ENCODE measurements around the gene ADAMTS18. TPM values are rescaled to one million over a fixed set of nuclear protein-coding genes. Genes with fewer than 3 reads are reported as not detected.

The ADAMTS18 gene
- polyA plus RNA-seq, 1 of the 3 experiments (the other 2 are of a cell fraction): under 0.01 TPM

- Histone ChIP-seq H3K4me1 (ENCODE audit: control insufficient read depth in 1 of 2, insufficient read depth in 2 of 2, low read depth in 1 of 2, low read length in 1 of 2) (no peaks in the 10 kb centered on the region), H3K36me3 (replicated peaks in 1 of 2; ENCODE audit: control insufficient read depth in 1 of 2, insufficient read depth in 2 of 2, low read length in 1 of 2) (no peaks in the 10 kb centered on the region), H3K79me2 (ENCODE audit: insufficient read depth) (no peaks in the 10 kb centered on the region), H3K27ac (ENCODE audit: low read depth in 2 of 2, low read length in 1 of 2) (no peak overlapping the region), H3K9ac (no peak overlapping the region), H3F3A (replicated peaks; ENCODE audit: insufficient read depth) (no peaks in the 10 kb centered on the region), H3K27me3 (ENCODE audit: insufficient read depth) (no peaks in the 10 kb centered on the region), H3K9me2 (no peaks in the 10 kb centered on the region), H4K20me1 (ENCODE audit: insufficient read depth) (no peaks in the 10 kb centered on the region), H3K4me2 (no peak overlapping the region), H3K4me3 (ENCODE audit: low read depth in 2 of 2, low read length in 1 of 2) (no peak overlapping the region), H2AFZ (ENCODE audit: low read depth) (no peak overlapping the region), H3K9me3 (no peaks in the 10 kb centered on the region)
- POLR2A ChIA-PET: no interaction called here
- TF ChIP-seq CHD2 (IDR thresholded peaks at IDR 0.05; ENCODE audit: low read length, partially characterized antibody) (no peak), MXI1 (IDR thresholded peaks at IDR 0.05; ENCODE audit: low read depth, low read length) (no peak), NRF1 (IDR thresholded peaks at IDR 0.05; ENCODE audit: low read depth, low read length) (no peak), RAD21 (IDR thresholded peaks at IDR 0.05; ENCODE audit: low read length) (no peak), RFX5 (IDR thresholded peaks at IDR 0.05; ENCODE audit: low read length) (no peak), JUND (IDR thresholded peaks at IDR 0.05) (no peak)
- TF ChIP-seq, protein P1, sequence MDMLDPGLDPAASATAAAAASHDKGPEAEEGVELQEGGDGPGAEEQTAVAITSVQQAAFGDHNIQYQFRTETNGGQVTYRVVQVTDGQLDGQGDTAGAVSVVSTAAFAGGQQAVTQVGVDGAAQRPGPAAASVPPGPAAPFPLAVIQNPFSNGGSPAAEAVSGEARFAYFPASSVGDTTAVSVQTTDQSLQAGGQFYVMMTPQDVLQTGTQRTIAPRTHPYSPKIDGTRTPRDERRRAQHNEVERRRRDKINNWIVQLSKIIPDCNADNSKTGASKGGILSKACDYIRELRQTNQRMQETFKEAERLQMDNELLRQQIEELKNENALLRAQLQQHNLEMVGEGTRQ (IDR thresholded peaks at IDR 0.05; ENCODE audit: borderline replicate concordance, low read depth, low read length): no peak
- CTCF ChIA-PET: no interaction called here
- 11% methylated on average over 3 of the region's 3 CpGs for WGBS (ENCODE audit: low lambda C conversion rate)
- DNase-seq: no peak
Observed at GRCh38 chr16:77262971-77263370, 171.9 kb downstream of the ADAMTS18 start.

DNA sequence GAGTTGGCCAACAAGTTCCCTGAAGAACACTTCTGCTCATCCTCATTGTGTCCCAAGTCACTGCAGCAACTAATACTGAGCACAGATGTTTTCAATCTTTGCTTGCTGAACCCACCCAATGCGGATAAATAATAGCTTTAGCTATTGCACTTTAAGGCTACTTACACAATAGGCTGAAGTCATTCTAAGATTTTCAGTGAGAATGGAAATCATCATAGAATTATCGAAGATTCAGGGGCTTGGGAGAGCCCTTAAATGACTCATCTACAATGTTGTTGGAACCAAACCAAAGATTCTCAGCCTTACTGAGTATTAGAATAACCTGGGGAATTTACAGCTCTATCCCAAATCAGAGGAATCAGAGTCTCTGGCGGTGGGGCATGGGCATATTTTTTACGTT is 184.4 kb downstream of the ADAMTS18 start:
- no peak overlapping the region for H3K4me3 ChIP-seq (ENCODE audit: low read depth in 2 of 2, low read length in 1 of 2)
- H3K9me3 ChIP-seq: no peaks in the 10 kb centered on the region
- no peaks in the 10 kb centered on the region for H3F3A ChIP-seq (replicated peaks; ENCODE audit: insufficient read depth)
- H4K20me1 ChIP-seq (ENCODE audit: insufficient read depth): no peaks in the 10 kb centered on the region
- no peaks in the 10 kb centered on the region for H3K79me2 ChIP-seq (ENCODE audit: insufficient read depth)
- no peak overlapping the region for H3K27ac ChIP-seq (ENCODE audit: low read depth in 2 of 2, low read length in 1 of 2)
- no peak overlapping the region for H3K9ac ChIP-seq
- POLR2A ChIA-PET: no interaction called here
- no peak for DNase-seq
- H3K4me2 ChIP-seq: no peak overlapping the region
- no peaks in the 10 kb centered on the region for H3K36me3 ChIP-seq (replicated peaks in 1 of 2; ENCODE audit: control insufficient read depth in 1 of 2, insufficient read depth in 2 of 2, low read length in 1 of 2)
- H3K27me3 ChIP-seq (ENCODE audit: insufficient read depth): no peaks in the 10 kb centered on the region
- H3K4me1 ChIP-seq (ENCODE audit: control insufficient read depth in 1 of 2, insufficient read depth in 2 of 2, low read depth in 1 of 2, low read length in 1 of 2): no peaks in the 10 kb centered on the region
- TF ChIP-seq NRF1 (IDR thresholded peaks at IDR 0.05; ENCODE audit: low read depth, low read length) (no peak), SIN3A (IDR thresholded peaks at IDR 0.05; ENCODE audit: borderline replicate concordance, low read depth, low read length) (no peak), RCOR1 (IDR thresholded peaks at IDR 0.05; ENCODE audit: low read length) (no peak), USF1 (IDR thresholded peaks at IDR 0.05; ENCODE audit: borderline replicate concordance, low read depth) (no peak), YY1 (IDR thresholded peaks at IDR 0.05; ENCODE audit: low read depth) (no peak), TAF1 (IDR thresholded peaks at IDR 0.05; ENCODE audit: borderline replicate concordance, low read depth, low read length) (no peak), FOSL2 (IDR thresholded peaks at IDR 0.05; ENCODE audit: borderline replicate concordance, low read depth) (no peak), TCF12 (IDR thresholded peaks at IDR 0.05) (no peak), TEAD4 (IDR thresholded peaks at IDR 0.05; ENCODE audit: borderline replicate concordance, insufficient read depth) (no peak), FOXM1 (IDR thresholded peaks at IDR 0.05; ENCODE audit: low read depth) (no peak), CHD2 (IDR thresholded peaks at IDR 0.05; ENCODE audit: low read length, partially characterized antibody) (no peak), RXRA (IDR thresholded peaks at IDR 0.05; ENCODE audit: borderline replicate concordance, low read depth) (no peak), ELF1 (IDR thresholded peaks at IDR 0.05) (no peak), PBX3 (IDR thresholded peaks at IDR 0.05) (no peak), GABPA (IDR thresholded peaks at IDR 0.05; ENCODE audit: low read depth) (no peak), GATA2 (CRISPR knock-in tag; IDR thresholded peaks at IDR 0.05) (no peak)
- TF ChIP-seq, protein P1 (IDR thresholded peaks at IDR 0.05; ENCODE audit: borderline replicate concordance, low read depth, low read length): no peak
- TF ChIP-seq, protein P2, sequence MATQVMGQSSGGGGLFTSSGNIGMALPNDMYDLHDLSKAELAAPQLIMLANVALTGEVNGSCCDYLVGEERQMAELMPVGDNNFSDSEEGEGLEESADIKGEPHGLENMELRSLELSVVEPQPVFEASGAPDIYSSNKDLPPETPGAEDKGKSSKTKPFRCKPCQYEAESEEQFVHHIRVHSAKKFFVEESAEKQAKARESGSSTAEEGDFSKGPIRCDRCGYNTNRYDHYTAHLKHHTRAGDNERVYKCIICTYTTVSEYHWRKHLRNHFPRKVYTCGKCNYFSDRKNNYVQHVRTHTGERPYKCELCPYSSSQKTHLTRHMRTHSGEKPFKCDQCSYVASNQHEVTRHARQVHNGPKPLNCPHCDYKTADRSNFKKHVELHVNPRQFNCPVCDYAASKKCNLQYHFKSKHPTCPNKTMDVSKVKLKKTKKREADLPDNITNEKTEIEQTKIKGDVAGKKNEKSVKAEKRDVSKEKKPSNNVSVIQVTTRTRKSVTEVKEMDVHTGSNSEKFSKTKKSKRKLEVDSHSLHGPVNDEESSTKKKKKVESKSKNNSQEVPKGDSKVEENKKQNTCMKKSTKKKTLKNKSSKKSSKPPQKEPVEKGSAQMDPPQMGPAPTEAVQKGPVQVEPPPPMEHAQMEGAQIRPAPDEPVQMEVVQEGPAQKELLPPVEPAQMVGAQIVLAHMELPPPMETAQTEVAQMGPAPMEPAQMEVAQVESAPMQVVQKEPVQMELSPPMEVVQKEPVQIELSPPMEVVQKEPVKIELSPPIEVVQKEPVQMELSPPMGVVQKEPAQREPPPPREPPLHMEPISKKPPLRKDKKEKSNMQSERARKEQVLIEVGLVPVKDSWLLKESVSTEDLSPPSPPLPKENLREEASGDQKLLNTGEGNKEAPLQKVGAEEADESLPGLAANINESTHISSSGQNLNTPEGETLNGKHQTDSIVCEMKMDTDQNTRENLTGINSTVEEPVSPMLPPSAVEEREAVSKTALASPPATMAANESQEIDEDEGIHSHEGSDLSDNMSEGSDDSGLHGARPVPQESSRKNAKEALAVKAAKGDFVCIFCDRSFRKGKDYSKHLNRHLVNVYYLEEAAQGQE (IDR thresholded peaks at IDR 0.05; ENCODE audit: low read depth, low read length): no peak
- CTCF ChIA-PET: interaction anchor here (0.8 to 1.4 kb wide), 3 partner anchors 12 to 333 kb away, joined by 3 to 7 read pairs (median 3); no protein-coding TSS in a partner anchor
- WGBS (ENCODE audit: low lambda C conversion rate): 58% methylated on average over 4 of the region's 4 CpGs
- no peaks in the 10 kb centered on the region for H3K9me2 ChIP-seq
- no peak overlapping the region for H2AFZ ChIP-seq (ENCODE audit: low read depth)
